Mesendoderm (in vitro differentiated cells): ENCODE measurements around the gene ZFPM1.

Source experiments
- DNase-seq: peaks from one replicate; pipeline ENCODE4 v3.0.0; 2013
- H2AK5ac ChIP-seq: 2 replicates; pipeline ENCODE4 v1.6.1; 2013; ENCODE audit warnings: low read length, inconsistent platforms
- H2BK120ac ChIP-seq: 2 replicates; pipeline ENCODE4 v1.6.1; 2013; ENCODE audit warnings: low read depth, mild to moderate bottlenecking, low read length, moderate library complexity, mixed read lengths
- H2BK15ac ChIP-seq: replicated peaks from 2 replicates; pipeline ENCODE4 v1.6.1; 2013; ENCODE audit warnings: low read depth, mild to moderate bottlenecking, moderate library complexity
- H2BK5ac ChIP-seq: 2 replicates; pipeline ENCODE4 v1.6.1; 2013; ENCODE audit warnings: low read length, inconsistent platforms
- H3K18ac ChIP-seq: 2 replicates; pipeline ENCODE4 v1.6.1; 2013; ENCODE audit warnings: mild to moderate bottlenecking, low read length, mixed read lengths
- H3K23ac ChIP-seq: one replicate; pipeline ENCODE4 v1.6.1; 2013; ENCODE audit warnings: low read length
- H3K27ac ChIP-seq: 2 replicates; pipeline ENCODE4 v1.5.1; 2013; ENCODE audit warnings: low read depth, mild to moderate bottlenecking, inconsistent platforms, low read length, moderate library complexity
- H3K27me3 ChIP-seq: 2 replicates; pipeline ENCODE4 v1.6.1; 2013; ENCODE audit warnings: low read length, control low read depth, mild to moderate bottlenecking, inconsistent platforms; ENCODE audit not compliant: insufficient read depth, poor library complexity
- H3K36me3 ChIP-seq: 2 replicates; pipeline ENCODE4 v1.6.1; 2013; ENCODE audit warnings: low read length, inconsistent platforms; ENCODE audit not compliant: control insufficient read depth, insufficient read depth
- H3K4ac ChIP-seq: one replicate; pipeline ENCODE4 v1.6.1; 2013; ENCODE audit warnings: low read depth, mild to moderate bottlenecking, low read length, moderate library complexity
- H3K4me1 ChIP-seq: 2 replicates; pipeline ENCODE4 v1.6.1; 2013; ENCODE audit warnings: low read depth, low read length, inconsistent platforms; ENCODE audit not compliant: control insufficient read depth
- H3K4me2 ChIP-seq: 2 replicates; pipeline ENCODE4 v1.6.1; 2013; ENCODE audit warnings: low read length
- H3K4me3 ChIP-seq: 2 replicates; pipeline ENCODE4 v1.5.1; 2013; ENCODE audit warnings: mild to moderate bottlenecking, low read length
- H3K56ac ChIP-seq: one replicate; pipeline ENCODE4 v1.6.1; 2013; ENCODE audit warnings: low read length
- H3K79me1 ChIP-seq: 2 replicates; pipeline ENCODE4 v1.6.1; 2013; ENCODE audit warnings: low read length, inconsistent platforms
- H3K79me2 ChIP-seq: 2 replicates; pipeline ENCODE4 v1.6.1; 2013; ENCODE audit warnings: mild to moderate bottlenecking, low read length; ENCODE audit not compliant: control insufficient read depth, insufficient read depth
- H3K9ac ChIP-seq: 2 replicates; pipeline ENCODE4 v1.6.1; 2013; ENCODE audit warnings: low read length, inconsistent platforms
- H4K5ac ChIP-seq: one replicate; pipeline ENCODE4 v1.6.1; 2013; ENCODE audit warnings: low read length
- H4K8ac ChIP-seq: one replicate; pipeline ENCODE4 v1.6.1; 2013; ENCODE audit warnings: low read depth, mild to moderate bottlenecking, control low read depth, low read length, moderate library complexity
- WGBS: extraction: QIAGEN DNeasy Blood & Tissue Kit; methylation state at CpG from one replicate; pipeline ENCODE4 v1.1.7; 2013; ENCODE audit warnings: low lambda C conversion rate, missing lambda C conversion rate; ENCODE audit not compliant: insufficient coverage; ENCODE audit errors: extremely low coverage; 5-methylcytosine and 5-hydroxymethylcytosine counted together

ZFPM1 gene

DNA sequence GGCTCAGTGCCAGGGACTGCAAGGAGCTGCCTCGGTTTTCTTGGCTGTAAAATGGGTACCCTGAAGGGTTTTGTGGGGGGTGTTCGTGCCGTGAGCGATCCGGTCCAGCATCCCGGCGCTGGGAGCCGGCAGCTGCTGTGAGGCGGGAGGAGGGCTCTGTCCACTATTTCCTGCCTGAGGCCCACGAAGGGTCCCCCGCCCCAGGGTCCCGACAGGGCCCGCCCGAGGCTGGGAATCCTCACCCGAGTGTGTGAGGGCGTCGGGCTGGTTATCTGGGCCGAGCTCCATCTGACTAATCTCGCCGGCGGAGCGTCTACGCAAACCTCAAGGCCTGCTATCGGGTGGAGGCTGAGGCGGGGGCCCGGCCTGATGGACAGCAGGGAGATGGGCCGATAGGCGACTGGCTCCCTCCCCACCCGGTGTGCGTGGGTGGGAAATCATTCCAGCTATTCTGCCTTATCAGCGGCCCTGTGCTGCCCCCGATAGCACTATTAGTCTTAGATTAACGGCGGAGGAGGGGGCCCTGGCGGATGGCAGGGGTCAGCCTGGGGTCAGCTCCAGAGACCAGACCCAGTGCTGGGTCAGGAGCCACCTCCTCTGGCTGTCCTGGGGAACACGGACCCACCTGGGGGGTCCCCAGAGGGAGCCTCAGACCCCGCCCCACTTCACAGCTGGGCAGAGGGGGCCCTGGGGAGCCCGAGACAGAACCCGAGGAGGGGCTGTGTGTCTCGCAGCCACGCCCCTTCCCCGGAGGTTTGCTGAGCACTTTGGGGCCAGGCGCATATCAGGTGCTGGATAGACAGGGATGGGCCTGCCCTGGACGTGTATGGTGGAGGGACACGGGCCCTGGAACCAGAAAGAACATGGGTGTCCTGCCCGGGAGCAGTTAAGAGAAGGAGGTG, 44.7 kb downstream of the ZFPM1 start:
- no peak overlapping the region for H3K27ac ChIP-seq
- H3K4me2 ChIP-seq, result no peak overlapping the region
- no peaks in the 10 kb centered on the region for H3K79me2 ChIP-seq
- H2BK120ac ChIP-seq, result no peak overlapping the region
- H4K5ac ChIP-seq, result no peak overlapping the region
- no peak overlapping the region for H3K9ac ChIP-seq
- H3K4me1 ChIP-seq, result peaks cover 2% of the 10 kb centered on the region
- no peak overlapping the region for H3K4ac ChIP-seq
- H2AK5ac ChIP-seq, result no peak overlapping the region
- no peaks in the 10 kb centered on the region for H3K36me3 ChIP-seq
- no peak overlapping the region for H2BK15ac ChIP-seq
- no peak overlapping the region for H3K56ac ChIP-seq
- no peak overlapping the region for H3K4me3 ChIP-seq
- H2BK5ac ChIP-seq, result no peak overlapping the region
- DNase-seq, result peak; percentile 56
- H4K8ac ChIP-seq, result no peak overlapping the region
- no peak overlapping the region for H3K23ac ChIP-seq
- no peak overlapping the region for H3K18ac ChIP-seq
- H3K79me1 ChIP-seq, result no peaks in the 10 kb centered on the region
- no CpG with 5 or more reads among the region's 46 CpGs for WGBS
- no peaks in the 10 kb centered on the region for H3K27me3 ChIP-seq

DNA sequence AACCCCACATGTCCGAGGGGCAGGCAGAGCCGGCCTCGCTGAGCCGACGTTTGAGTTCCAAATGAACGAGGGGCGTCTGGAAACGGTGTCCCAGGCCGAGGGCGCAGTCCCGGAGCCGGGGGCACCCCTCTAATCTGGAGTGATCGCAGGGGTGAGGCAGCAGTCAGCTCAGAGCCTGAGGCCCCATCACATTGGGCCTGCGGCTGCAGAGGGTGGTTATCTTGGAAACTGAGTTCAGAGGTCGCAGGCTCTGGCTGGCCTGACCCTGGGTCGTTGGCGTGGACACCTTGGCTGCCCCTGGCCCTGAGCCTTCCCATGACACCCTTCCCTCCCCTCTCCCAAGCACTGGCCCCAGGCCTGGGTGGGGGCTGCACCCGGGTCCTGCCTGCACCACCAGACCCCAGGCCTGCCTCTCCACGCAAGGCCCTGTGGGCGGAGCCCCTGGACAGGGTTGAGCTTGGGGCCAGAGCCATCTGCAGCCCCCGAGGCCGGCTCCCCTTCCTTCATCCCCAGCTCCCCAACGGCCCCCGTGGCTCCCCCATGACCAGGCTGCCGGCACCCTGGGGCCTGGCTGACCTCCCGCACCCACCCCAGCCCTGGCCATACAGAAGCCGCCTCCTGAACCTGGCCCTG, 45.6 kb downstream of the ZFPM1 start:
- no peaks in the 10 kb centered on the region for H3K79me2 ChIP-seq
- no peak overlapping the region for H2AK5ac ChIP-seq
- no peak overlapping the region for H3K56ac ChIP-seq
- H4K8ac ChIP-seq, result no peak overlapping the region
- no peak overlapping the region for H4K5ac ChIP-seq
- no peak overlapping the region for H3K4ac ChIP-seq
- H3K79me1 ChIP-seq, result no peaks in the 10 kb centered on the region
- no peak for DNase-seq
- H2BK5ac ChIP-seq, result no peak overlapping the region
- H3K27ac ChIP-seq, result no peak overlapping the region
- H3K18ac ChIP-seq, result no peak overlapping the region
- WGBS, result no CpG with 5 or more reads among the region's 27 CpGs
- no peak overlapping the region for H2BK15ac ChIP-seq
- no peak overlapping the region for H3K4me2 ChIP-seq
- H3K4me1 ChIP-seq, result peaks cover 2% of the 10 kb centered on the region
- no peak overlapping the region for H3K23ac ChIP-seq
- H2BK120ac ChIP-seq, result no peak overlapping the region
- no peak overlapping the region for H3K9ac ChIP-seq
- H3K27me3 ChIP-seq, result no peaks in the 10 kb centered on the region
- no peak overlapping the region for H3K4me3 ChIP-seq
- H3K36me3 ChIP-seq, result no peaks in the 10 kb centered on the region

DNA sequence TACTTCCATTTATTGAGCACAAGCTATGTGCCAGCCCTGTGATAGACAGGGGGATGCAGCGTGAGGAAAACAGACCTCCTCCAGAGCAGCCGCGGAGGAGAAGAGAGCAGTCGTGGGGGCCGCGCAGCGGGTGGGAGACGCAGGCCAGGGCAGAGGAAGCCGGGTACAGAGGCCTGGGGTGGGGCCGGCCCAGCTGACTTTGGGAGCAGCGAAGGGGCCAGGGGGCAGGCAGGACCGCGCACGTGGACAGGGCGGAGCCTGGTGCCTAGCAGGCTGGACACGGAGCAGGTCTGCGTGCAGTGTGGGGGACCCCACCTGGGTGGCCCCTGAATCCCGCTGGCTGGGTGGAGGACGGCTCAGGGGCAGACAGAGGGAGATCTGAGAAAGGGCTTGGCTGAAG, 46.2 kb downstream of the ZFPM1 start:
- H3K23ac ChIP-seq, result peak overlapping the region; percentile 31
- no peak overlapping the region for H2BK15ac ChIP-seq
- no peak overlapping the region for H3K4ac ChIP-seq
- no CpG with 5 or more reads among the region's 19 CpGs for WGBS
- H3K79me1 ChIP-seq, result no peaks in the 10 kb centered on the region
- H2BK120ac ChIP-seq, result no peak overlapping the region
- H2AK5ac ChIP-seq, result no peak overlapping the region
- no peak for DNase-seq
- no peaks in the 10 kb centered on the region for H3K27me3 ChIP-seq
- H3K27ac ChIP-seq, result no peak overlapping the region
- H4K8ac ChIP-seq, result no peak overlapping the region
- H3K4me3 ChIP-seq, result no peak overlapping the region
- no peaks in the 10 kb centered on the region for H3K36me3 ChIP-seq
- peaks cover 2% of the 10 kb centered on the region for H3K4me1 ChIP-seq
- peak overlapping the region; percentile 5 for H3K56ac ChIP-seq
- H3K18ac ChIP-seq, result no peak overlapping the region
- H4K5ac ChIP-seq, result no peak overlapping the region
- no peaks in the 10 kb centered on the region for H3K79me2 ChIP-seq
- no peak overlapping the region for H2BK5ac ChIP-seq
- no peak overlapping the region for H3K4me2 ChIP-seq
- no peak overlapping the region for H3K9ac ChIP-seq

GRCh38 chr16:88499836-88500251, 46.8 kb downstream of the ZFPM1 start:
- Histone ChIP-seq H3K18ac (no peak overlapping the region), H3K56ac (no peak overlapping the region), H4K5ac (no peak overlapping the region), H3K4ac (no peak overlapping the region), H3K4me1 (peaks cover 2% of the 10 kb centered on the region), H3K27ac (no peak overlapping the region), H2BK15ac (no peak overlapping the region), H4K8ac (no peak overlapping the region), H3K9ac (no peak overlapping the region), H3K4me2 (no peak overlapping the region), H3K23ac (no peak overlapping the region), H2BK5ac (no peak overlapping the region), H3K27me3 (no peaks in the 10 kb centered on the region), H3K79me1 (no peaks in the 10 kb centered on the region), H2AK5ac (no peak overlapping the region), H3K79me2 (no peaks in the 10 kb centered on the region), H3K4me3 (no peak overlapping the region), H3K36me3 (no peaks in the 10 kb centered on the region), H2BK120ac (no peak overlapping the region)
- DNase-seq, result no peak
- WGBS, result no CpG with 5 or more reads among the region's 23 CpGs

GRCh38 chr16:88500255-88500661, 47.2 kb downstream of the ZFPM1 start:
- H2BK5ac ChIP-seq, result no peak overlapping the region
- H3K79me2 ChIP-seq, result no peaks in the 10 kb centered on the region
- DNase-seq, result no peak
- no CpG with 5 or more reads among the region's 17 CpGs for WGBS
- H3K4me1 ChIP-seq, result peaks cover 2% of the 10 kb centered on the region
- H4K8ac ChIP-seq, result no peak overlapping the region
- H2AK5ac ChIP-seq, result no peak overlapping the region
- H3K4me2 ChIP-seq, result no peak overlapping the region
- no peak overlapping the region for H3K27ac ChIP-seq
- H3K27me3 ChIP-seq, result no peaks in the 10 kb centered on the region
- peak overlapping the region; percentile 57 for H3K56ac ChIP-seq
- no peak overlapping the region for H3K4ac ChIP-seq
- H2BK15ac ChIP-seq, result no peak overlapping the region
- H2BK120ac ChIP-seq, result no peak overlapping the region
- no peaks in the 10 kb centered on the region for H3K36me3 ChIP-seq
- H3K9ac ChIP-seq, result no peak overlapping the region
- no peak overlapping the region for H3K18ac ChIP-seq
- H4K5ac ChIP-seq, result no peak overlapping the region
- H3K79me1 ChIP-seq, result no peaks in the 10 kb centered on the region
- H3K23ac ChIP-seq, result no peak overlapping the region
- no peak overlapping the region for H3K4me3 ChIP-seq
